HCT116 (cell line): Measurements from ENCODE around the gene CDCP1.

ENCODE experiments used
- CBX3 ChIP-seq: IDR thresholded peaks from 2 replicates; pipeline ENCODE4 v1.6.1; 2012; ENCODE audit warnings: low read depth
- CEBPB ChIP-seq: IDR thresholded peaks from 2 replicates; pipeline ENCODE4 v1.6.1; 2012; ENCODE audit warnings: low read depth
- CTCF ChIP-seq, 3 experiments: fragments of 200-600 bp in 1 of 3; sonication (generic) in 1 of 3; IDR thresholded peaks in 2 of 3; conservative IDR thresholded peaks in 1 of 3; 2 replicates each; pipeline ENCODE4 v1.5.1; 2012 to 2017; ENCODE audit warnings: low read depth in 2 of 3, low read length in 2 of 3, antibody characterized with exemption in 1 of 3, borderline replicate concordance in 1 of 3, control low read depth in 1 of 3, mild to moderate bottlenecking in 1 of 3, mixed read lengths in 1 of 3, mixed run types in 1 of 3, moderate library complexity in 1 of 3; ENCODE audit not compliant: insufficient read depth in 1 of 3
- EZH2 ChIP-seq: fragments of 200-600 bp; sonication (generic); IDR thresholded peaks from 2 replicates; pipeline ENCODE4 v1.6.1; 2017; ENCODE audit warnings: antibody characterized with exemption, mixed run types
- JUND ChIP-seq: IDR thresholded peaks from 2 replicates; pipeline ENCODE4 v1.6.1; 2012
- MAX ChIP-seq: IDR thresholded peaks from 2 replicates; pipeline ENCODE4 v1.6.1; 2012
- POLR2A ChIP-seq: IDR thresholded peaks from 2 replicates; pipeline ENCODE4 v1.7.0; 2011; ENCODE audit warnings: borderline replicate concordance; ENCODE audit not compliant: insufficient read depth, insufficient read length; ENCODE audit errors: extremely low read depth
- POLR2AphosphoS5 ChIP-seq: IDR thresholded peaks from 2 replicates; pipeline ENCODE4 v1.6.1; 2011; ENCODE audit warnings: mild to moderate bottlenecking, low read depth, low read length, moderate library complexity
- SRF ChIP-seq: IDR thresholded peaks from 2 replicates; pipeline ENCODE4 v1.6.1; 2012; ENCODE audit warnings: low read depth
- YY1 ChIP-seq: IDR thresholded peaks from 2 replicates; pipeline ENCODE4 v1.6.1; 2011; ENCODE audit warnings: low read length, low read depth, moderate library complexity, mild to moderate bottlenecking; ENCODE audit not compliant: insufficient replicate concordance; ENCODE audit errors: extremely low read depth
- ZFX ChIP-seq: fragments of 450-650 bp; IDR thresholded peaks from 2 replicates; pipeline ENCODE4 v1.6.1; 2017

DNA sequence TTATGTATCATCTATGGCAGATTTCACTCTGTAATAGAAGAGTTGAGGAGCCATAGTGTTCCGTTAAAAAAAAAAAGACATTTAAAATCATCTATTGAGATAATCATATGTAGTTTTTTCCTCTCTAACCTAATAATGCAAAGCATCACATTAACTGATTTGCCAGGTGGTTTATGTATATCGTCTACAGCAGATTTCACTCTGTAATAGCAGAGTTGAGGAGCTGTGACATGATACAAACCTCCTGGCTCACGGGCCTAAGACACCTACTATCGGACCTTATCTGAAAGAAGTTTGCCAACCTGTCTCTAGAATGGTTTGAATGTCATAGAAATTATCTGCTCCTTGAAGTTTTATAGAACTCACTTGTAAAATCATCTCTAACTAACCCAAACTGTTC is 29.8 kb downstream of the CDCP1 start:
- TF ChIP-seq POLR2AphosphoS5 (no peak), CTCF (IDR thresholded peaks at IDR 0.05 in 2 of 3, conservative IDR thresholded peaks at IDR 0.05 in 1 of 3; ENCODE audit: borderline replicate concordance in 1 of 3, insufficient read depth in 1 of 3, low read depth in 2 of 3, low read length in 2 of 3) (no peak), YY1 (no peak), EZH2 (no peak), SRF (no peak), CEBPB (no peak), JUND (no peak), POLR2A (no peak), ZFX (no peak), CBX3 (no peak), MAX (no peak)
